Transverse colon (tissue), 4 donors: ENCODE results near the gene PCBD1. TPM values are rescaled to one million over a fixed set of nuclear protein-coding genes. Genes with fewer than 3 reads are reported as not detected.

Experiments
- DNase-seq: peaks from one replicate; pipeline ENCODE4 v3.0.0-alpha.2; 2019
- H3K27ac ChIP-seq, 4 donors: fragments of 200-600 bp; sonication (generic); 2 replicates each; pipeline ENCODE4 v1.5.1; 2016 to 2018; ENCODE audit warnings: inconsistent platforms in 4 of 4
- H3K27me3 ChIP-seq: fragments of 200-600 bp; sonication (generic); 2 replicates; pipeline ENCODE4 v1.5.1; 2017; ENCODE audit warnings: inconsistent platforms
- H3K36me3 ChIP-seq, 4 donors: fragments of 200-600 bp; sonication (generic); 2 replicates each; pipeline ENCODE4 v1.5.1; 2017 to 2019; ENCODE audit warnings: inconsistent platforms in 4 of 4
- H3K4me1 ChIP-seq, 4 donors: fragments of 200-600 bp; sonication (generic); 2 replicates each; pipeline ENCODE4 v1.5.1; 2017 to 2020; ENCODE audit warnings: inconsistent platforms in 4 of 4
- H3K4me3 ChIP-seq, 4 donors: fragments of 200-600 bp; sonication (generic); 1 replicate in 1 of 4; 2 replicates in 3 of 4; pipeline versions ENCODE4 v1.5.1 to v1.6.1; 2017 to 2019; ENCODE audit warnings: inconsistent platforms in 4 of 4
- H3K9me3 ChIP-seq, 2 donors: fragments of 200-600 bp; sonication (generic); 2 replicates each; pipeline ENCODE4 v1.5.1; 2017 to 2019; ENCODE audit warnings: inconsistent platforms in 2 of 2
- EP300 ChIP-seq: sonication (generic); formaldehyde crosslinking; IDR thresholded peaks from one replicate; pipeline ENCODE4 v1.6.1; 2017; ENCODE audit warnings: antibody characterized with exemption, low read depth
- POLR2A ChIP-seq: fragments of 450-650 bp; IDR thresholded peaks from one replicate; pipeline ENCODE4 v1.6.1; 2016; ENCODE audit warnings: antibody characterized with exemption, mild to moderate bottlenecking, moderate library complexity
- POLR2AphosphoS5 ChIP-seq, 3 donors: sonication (generic); formaldehyde crosslinking; IDR thresholded peaks; one replicate each; pipeline ENCODE4 v1.6.1; 2016; ENCODE audit warnings: antibody characterized with exemption in 3 of 3
- WGBS, 2 donors: methylation state at CpG; one replicate each; pipeline ENCODE4 v1.1.5; 2018; ENCODE audit warnings: low coverage in 1 of 2; 5-methylcytosine and 5-hydroxymethylcytosine counted together
- in situ Hi-C, 4 donors: fragments of 200-750 bp; cut with MboI; loops; one replicate each; pipeline versions ENCODE4 v1.15.0 to v1.15.1; 2017; ENCODE audit warnings: low sequenced_read_pairs in 3 of 4, low pct_ligation_motif_present in 1 of 4, low pct_unique_long_range_greater_than_20kb in 1 of 4
- intact Hi-C: fragments of 100-400 bp; cut with DNase I; formaldehyde crosslinking; loops from one replicate; pipeline ENCODE4 v1.15.1; 2023; ENCODE audit warnings: low total_unique reads
- total RNA-seq, 4 donors: library from RNA; depleted of rRNA; stranded (reverse); fragments of >200 nt; gene quantifications; one replicate each; pipeline ENCODE4 v1.1.0, GENCODE V29; 2016
- TF ChIP-seq, protein P1 (sequence below), 5 experiments: fragments of 200-600 bp in 3 of 5; fragments of 450-650 bp in 2 of 5; sonication (generic) in 3 of 5; IDR thresholded peaks; 1 replicate in 2 of 5; 2 replicates in 3 of 5; pipeline ENCODE4 v1.5.1; 2016 to 2017; ENCODE audit warnings: antibody characterized with exemption in 5 of 5, inconsistent platforms in 3 of 5, mild to moderate bottlenecking in 2 of 5, moderate library complexity in 1 of 5

The PCBD1 gene
- total RNA-seq, 4 donors from 2014 or later: 21.7 to 69.6 (median 44.8) TPM

DNA sequence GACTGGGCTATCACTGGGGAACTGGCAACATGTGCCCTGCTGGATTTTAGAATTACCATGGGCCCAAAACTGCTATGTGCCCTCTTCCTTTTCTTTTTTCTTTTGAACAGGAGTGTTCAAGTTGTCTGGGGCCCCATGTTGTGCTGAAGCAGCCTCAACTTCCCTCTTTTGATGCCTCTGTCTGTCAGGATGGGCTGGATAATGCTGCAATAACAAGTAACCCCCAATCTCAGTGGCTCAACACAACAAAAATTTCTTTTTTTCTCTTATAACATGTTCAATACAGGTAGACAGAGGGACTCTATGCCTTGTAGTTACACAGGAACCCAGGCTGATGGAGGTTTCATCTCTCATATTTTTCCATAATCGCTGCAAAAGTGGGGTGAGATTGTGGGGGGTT, 8.2 kb upstream of the PCBD1 start:
- Histone ChIP-seq H3K27me3 (no peaks in the 10 kb centered on the region), H3K4me1 (no peaks in the 10 kb centered on the region), H3K9me3 (no peaks in the 10 kb centered on the region), H3K36me3 (no peaks in the 10 kb centered on the region), H3K4me3 (no peak overlapping the region), H3K27ac (no peak overlapping the region)
- WGBS, 2 donors: 91 to 100% methylated on average over 1 of the region's 1 CpG
- in situ Hi-C loops (loop anchor here in 1 of 4 donors (25.0 kb wide), 1 partner anchor 359 kb away; no protein-coding TSS in a partner anchor), intact Hi-C loops (no loop called here)
- DNase-seq: no peak
- TF ChIP-seq POLR2AphosphoS5 (IDR thresholded peaks at IDR 0.05) (no peak), EP300 (no peak), POLR2A (no peak)
- TF ChIP-seq, protein P1, sequence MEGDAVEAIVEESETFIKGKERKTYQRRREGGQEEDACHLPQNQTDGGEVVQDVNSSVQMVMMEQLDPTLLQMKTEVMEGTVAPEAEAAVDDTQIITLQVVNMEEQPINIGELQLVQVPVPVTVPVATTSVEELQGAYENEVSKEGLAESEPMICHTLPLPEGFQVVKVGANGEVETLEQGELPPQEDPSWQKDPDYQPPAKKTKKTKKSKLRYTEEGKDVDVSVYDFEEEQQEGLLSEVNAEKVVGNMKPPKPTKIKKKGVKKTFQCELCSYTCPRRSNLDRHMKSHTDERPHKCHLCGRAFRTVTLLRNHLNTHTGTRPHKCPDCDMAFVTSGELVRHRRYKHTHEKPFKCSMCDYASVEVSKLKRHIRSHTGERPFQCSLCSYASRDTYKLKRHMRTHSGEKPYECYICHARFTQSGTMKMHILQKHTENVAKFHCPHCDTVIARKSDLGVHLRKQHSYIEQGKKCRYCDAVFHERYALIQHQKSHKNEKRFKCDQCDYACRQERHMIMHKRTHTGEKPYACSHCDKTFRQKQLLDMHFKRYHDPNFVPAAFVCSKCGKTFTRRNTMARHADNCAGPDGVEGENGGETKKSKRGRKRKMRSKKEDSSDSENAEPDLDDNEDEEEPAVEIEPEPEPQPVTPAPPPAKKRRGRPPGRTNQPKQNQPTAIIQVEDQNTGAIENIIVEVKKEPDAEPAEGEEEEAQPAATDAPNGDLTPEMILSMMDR (IDR thresholded peaks at IDR 0.05): no peak

DNA sequence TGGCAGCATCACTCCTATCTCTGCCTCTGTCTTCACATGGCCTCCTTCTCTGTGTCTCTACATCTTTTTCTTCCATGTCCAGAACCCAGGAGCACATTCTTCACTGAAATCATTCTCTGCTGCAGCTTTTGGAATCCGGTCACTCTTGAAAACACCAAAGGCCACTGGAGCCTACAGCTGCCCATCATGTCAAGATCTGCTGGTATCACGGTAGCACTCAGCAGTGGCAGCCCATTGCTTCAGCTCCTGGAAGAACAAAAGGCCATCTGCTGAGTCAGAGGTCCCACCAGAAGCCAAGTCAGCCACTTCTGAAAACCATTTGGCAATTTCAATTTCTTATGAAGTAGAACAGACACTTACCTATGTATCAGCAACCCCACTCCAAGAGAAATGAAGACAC, 6.1 kb upstream of the PCBD1 start:
- Histone ChIP-seq H3K27me3 (no peaks in the 10 kb centered on the region), H3K4me1 (peaks cover 0 to under 1% (median 0%) of the 10 kb centered on the region in 4 donors), H3K36me3 (no peaks in the 10 kb centered on the region), H3K27ac (no peak overlapping the region), H3K9me3 (no peaks in the 10 kb centered on the region), H3K4me3 (no peak overlapping the region)
- no peak for DNase-seq
- intact Hi-C loops (no loop called here), in situ Hi-C loops (loop anchor here in 1 of 4 donors (25.0 kb wide), 1 partner anchor 357 kb away; no protein-coding TSS in a partner anchor)
- no peak for TF ChIP-seq POLR2AphosphoS5 (IDR thresholded peaks at IDR 0.05)
- TF ChIP-seq, protein P1 (IDR thresholded peaks at IDR 0.05): no peak
- TF ChIP-seq POLR2A: no peak
- no peak for TF ChIP-seq EP300
- 89% methylated on average over 2 of the region's 2 CpGs; no CpG with 5 or more reads in 1 of the 2 donors for WGBS, 2 donors

DNA sequence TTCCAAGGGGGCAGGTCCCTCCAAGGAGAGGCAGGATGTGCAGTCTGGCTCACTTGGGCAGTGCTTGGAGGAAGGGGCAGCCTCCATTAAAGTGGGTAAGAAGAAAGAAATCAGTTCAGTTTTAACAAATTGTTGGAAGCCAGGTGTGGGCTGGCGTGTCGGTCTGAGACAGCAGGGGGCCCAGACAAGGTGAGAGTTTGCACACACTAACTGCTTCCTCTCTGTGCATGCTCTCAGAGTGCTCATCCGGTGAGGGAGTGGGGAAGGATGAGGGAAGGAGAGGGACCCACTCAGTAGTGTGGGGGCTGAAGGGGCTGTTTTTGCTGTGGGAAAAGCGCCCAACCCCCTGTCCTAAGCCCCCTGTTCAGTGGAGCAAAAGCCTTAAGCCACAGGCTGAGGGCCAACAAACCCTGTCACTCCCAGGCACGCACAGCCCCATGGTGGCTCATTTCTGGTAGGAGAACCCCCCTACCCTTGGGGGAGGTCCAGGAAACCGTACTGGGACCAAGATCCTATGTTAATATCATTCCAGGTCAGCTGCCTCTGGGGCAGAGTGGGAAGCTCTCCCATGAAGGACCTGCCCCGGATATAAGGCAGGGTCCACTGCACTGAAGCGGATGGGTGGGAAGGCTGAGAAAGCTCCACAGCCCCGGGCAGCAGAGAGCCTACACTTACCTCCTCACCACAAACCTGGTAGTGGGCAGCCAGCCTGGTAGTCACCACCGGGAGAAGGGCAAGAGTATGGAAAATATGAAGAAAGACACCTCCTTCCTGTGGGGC, 5.1 kb upstream of the PCBD1 start:
- 80 to 86% methylated on average over 1 to 10 of the region's 10 CpGs for WGBS, 2 donors
- TF ChIP-seq EP300: no peak
- TF ChIP-seq POLR2A: no peak
- TF ChIP-seq, protein P1 (IDR thresholded peaks at IDR 0.05): no peak
- no peak for TF ChIP-seq POLR2AphosphoS5 (IDR thresholded peaks at IDR 0.05)
- H3K4me1 ChIP-seq: peaks cover 0 to 10% (median 8%) of the 10 kb centered on the region in 4 donors
- H3K27me3 ChIP-seq: no peaks in the 10 kb centered on the region
- H3K9me3 ChIP-seq: no peaks in the 10 kb centered on the region
- in situ Hi-C loops: loop anchor here in 1 of 4 donors (25.0 kb wide), 1 partner anchor 356 kb away; no protein-coding TSS in a partner anchor
- H3K36me3 ChIP-seq: no peaks in the 10 kb centered on the region
- H3K4me3 ChIP-seq: no peak overlapping the region
- H3K27ac ChIP-seq: no peak overlapping the region
- DNase-seq: no peak
- intact Hi-C loops: no loop called here

DNA sequence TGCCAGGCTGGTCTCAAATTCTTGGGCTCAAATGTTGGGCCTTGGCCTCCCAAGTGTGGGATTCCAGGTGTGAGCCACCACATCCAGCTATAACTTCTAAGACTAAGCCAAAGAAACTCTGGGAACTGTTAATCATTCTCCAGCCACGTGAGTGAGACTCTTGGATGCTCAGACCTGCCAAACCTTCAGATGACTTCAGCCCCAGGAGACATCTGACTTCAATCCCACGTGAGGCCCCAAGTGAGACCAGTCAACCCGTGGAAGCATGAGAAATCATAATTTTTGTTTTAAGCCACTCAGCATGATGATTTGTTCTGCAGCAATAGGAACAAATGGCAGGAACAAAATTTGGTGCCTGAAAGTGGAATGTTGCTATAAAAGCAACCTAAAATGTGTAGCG, 4.3 kb upstream of the PCBD1 start:
- no peaks in the 10 kb centered on the region for H3K36me3 ChIP-seq
- no peak overlapping the region for H3K4me3 ChIP-seq
- no peaks in the 10 kb centered on the region for H3K27me3 ChIP-seq
- WGBS, 2 donors: 89 to 93% methylated on average over 1 to 4 of the region's 4 CpGs
- intact Hi-C loops (no loop called here), in situ Hi-C loops (loop anchor here in 1 of 4 donors (25.0 kb wide), 1 partner anchor 355 kb away; no protein-coding TSS in a partner anchor)
- no peak for DNase-seq
- TF ChIP-seq EP300 (no peak), POLR2A (no peak), POLR2AphosphoS5 (IDR thresholded peaks at IDR 0.05) (no peak)
- TF ChIP-seq, protein P1 (IDR thresholded peaks at IDR 0.05): no peak
- no peak overlapping the region for H3K27ac ChIP-seq
- H3K9me3 ChIP-seq: no peaks in the 10 kb centered on the region
- peaks cover 0 to 10% (median 9%) of the 10 kb centered on the region in 4 donors for H3K4me1 ChIP-seq
